Caco-2 (cell line): ENCODE results near the gene PDS5B. TPM values are rescaled to one million over a fixed set of nuclear protein-coding genes. Genes with fewer than 3 reads are reported as not detected.

Experiments used
- BruUV-seq: library from RNA; stranded (reverse); fragments of 400-500 nt; replicated peaks from 2 replicates; lab custom pipeline; 2021; lab: Mats Ljungman, UMichigan
- CTCF ChIA-PET: fragments of 300-600 bp; sonication (Branson Sonifier 250); formaldehyde crosslinking; loops from one replicate; lab custom pipeline; 2022; ENCODE audit warnings: antibody characterized with exemption; lab: Charles Lee
- POLR2A ChIA-PET: fragments of 300-600 bp; sonication (Branson Sonifier 250); formaldehyde crosslinking; loops from one replicate; lab custom pipeline; 2022; ENCODE audit warnings: antibody characterized with exemption; lab: Charles Lee
- DNase-seq, 2 experiments: peaks; one replicate each; pipeline versions ENCODE4 v3.0.0 to v3.0.0-alpha.2; 2020 to 2022
- H3K27me3 ChIP-seq: replicated peaks from 2 replicates; pipeline ENCODE4 v1.6.0; 2011; ENCODE audit warnings: low read length; ENCODE audit not compliant: control insufficient read depth, insufficient read depth
- H3K36me3 ChIP-seq: 2 replicates; pipeline ENCODE4 v1.5.1; 2011; ENCODE audit warnings: low read length; ENCODE audit not compliant: control insufficient read depth, insufficient read depth
- H3K4me1 ChIP-seq: fragments of 250-450 bp; sonication (Bioruptor Pico); 2 replicates; pipeline ENCODE4 v1.5.1; 2020; ENCODE audit warnings: mild to moderate bottlenecking
- H3K4me3 ChIP-seq: 2 replicates; pipeline ENCODE4 v1.5.1; 2011; ENCODE audit warnings: low read depth, mild to moderate bottlenecking, control low read depth, low read length
- H3K9me3 ChIP-seq: fragments of 250-450 bp; sonication (Bioruptor Pico); 2 replicates; pipeline ENCODE4 v1.5.1; 2020; ENCODE audit warnings: mild to moderate bottlenecking, moderate library complexity
- H3K27ac Mint-ChIP-seq: one replicate; pipeline ENCODE4 v1.8.0; 2022; ENCODE audit warnings: mixed read lengths; ENCODE audit not compliant: unreplicated experiment
- H3K27me3 Mint-ChIP-seq: one replicate; pipeline ENCODE4 v1.8.0; 2022; ENCODE audit warnings: mixed read lengths; ENCODE audit not compliant: insufficient read depth, unreplicated experiment
- H3K36me3 Mint-ChIP-seq: one replicate; pipeline ENCODE4 v1.8.0; 2022; ENCODE audit warnings: mild to moderate bottlenecking, mixed read lengths; ENCODE audit not compliant: insufficient read depth, unreplicated experiment
- H3K4me1 Mint-ChIP-seq: one replicate; pipeline ENCODE4 v1.8.0; 2022; ENCODE audit warnings: low read depth, mixed read lengths; ENCODE audit not compliant: unreplicated experiment
- H3K4me3 Mint-ChIP-seq: one replicate; pipeline ENCODE4 v1.8.0; 2022; ENCODE audit warnings: mild to moderate bottlenecking, moderate library complexity, mixed read lengths; ENCODE audit not compliant: unreplicated experiment
- H3K9me3 Mint-ChIP-seq: one replicate; pipeline ENCODE4 v1.8.0; 2022; ENCODE audit warnings: mixed read lengths; ENCODE audit not compliant: unreplicated experiment
- intact Hi-C: fragments of 100-400 bp; cut with micrococcal nuclease; formaldehyde crosslinking; loops from one replicate; pipeline ENCODE4 v1.10.0; 2022; ENCODE audit not compliant: unreplicated experiment
- total RNA-seq: library from RNA; stranded (reverse); gene quantifications from 2 replicates; pipeline ENCODE4 v1.2.3, GENCODE V29; 2022
- TF ChIP-seq, protein P1 (sequence below), 2 experiments: fragments of 200-600 bp in 1 of 2; IDR thresholded peaks; 1 replicate in 1 of 2; 2 replicates in 1 of 2; pipeline versions ENCODE4 v1.5.1 to v1.8.0; 2011 to 2022; ENCODE audit warnings: antibody characterized with exemption in 1 of 2, control low read depth in 1 of 2, inconsistent platforms in 1 of 2, low read depth in 1 of 2, low read length in 1 of 2, mild to moderate bottlenecking in 1 of 2, moderate library complexity in 1 of 2; ENCODE audit not compliant: insufficient read depth in 1 of 2, severe bottlenecking in 1 of 2, unreplicated experiment in 1 of 2

PDS5B gene
- total RNA-seq, 1 experiment from 2014 or later: 54.9 TPM

DNA sequence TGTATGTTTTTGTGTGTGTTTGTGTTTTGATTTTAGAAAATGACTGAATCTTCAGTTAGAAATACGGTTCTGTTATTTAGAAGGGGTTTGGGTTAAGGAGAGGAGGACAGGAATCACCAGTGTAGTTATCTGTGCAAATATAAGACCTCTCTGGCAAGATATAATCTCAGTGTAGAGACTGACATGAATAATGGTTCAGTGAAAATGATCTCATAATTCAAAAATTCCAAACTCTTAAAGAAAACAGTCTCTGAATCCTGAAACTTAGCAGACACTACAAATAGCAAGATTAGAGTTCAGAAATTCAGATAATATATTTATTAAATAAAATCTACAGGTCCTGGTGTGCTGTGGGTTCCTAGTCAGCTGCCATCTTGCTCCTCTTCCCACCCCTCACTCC is 73.5 kb downstream of the PDS5B start:
- H3K4me3 Mint-ChIP-seq: no peak overlapping the region
- TF ChIP-seq, protein P1, sequence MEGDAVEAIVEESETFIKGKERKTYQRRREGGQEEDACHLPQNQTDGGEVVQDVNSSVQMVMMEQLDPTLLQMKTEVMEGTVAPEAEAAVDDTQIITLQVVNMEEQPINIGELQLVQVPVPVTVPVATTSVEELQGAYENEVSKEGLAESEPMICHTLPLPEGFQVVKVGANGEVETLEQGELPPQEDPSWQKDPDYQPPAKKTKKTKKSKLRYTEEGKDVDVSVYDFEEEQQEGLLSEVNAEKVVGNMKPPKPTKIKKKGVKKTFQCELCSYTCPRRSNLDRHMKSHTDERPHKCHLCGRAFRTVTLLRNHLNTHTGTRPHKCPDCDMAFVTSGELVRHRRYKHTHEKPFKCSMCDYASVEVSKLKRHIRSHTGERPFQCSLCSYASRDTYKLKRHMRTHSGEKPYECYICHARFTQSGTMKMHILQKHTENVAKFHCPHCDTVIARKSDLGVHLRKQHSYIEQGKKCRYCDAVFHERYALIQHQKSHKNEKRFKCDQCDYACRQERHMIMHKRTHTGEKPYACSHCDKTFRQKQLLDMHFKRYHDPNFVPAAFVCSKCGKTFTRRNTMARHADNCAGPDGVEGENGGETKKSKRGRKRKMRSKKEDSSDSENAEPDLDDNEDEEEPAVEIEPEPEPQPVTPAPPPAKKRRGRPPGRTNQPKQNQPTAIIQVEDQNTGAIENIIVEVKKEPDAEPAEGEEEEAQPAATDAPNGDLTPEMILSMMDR (IDR thresholded peaks at IDR 0.05; ENCODE audit: insufficient read depth in 1 of 2, low read depth in 1 of 2, low read length in 1 of 2, severe bottlenecking in 1 of 2, unreplicated experiment in 1 of 2): no peak
- intact Hi-C loops: no loop called here
- no peaks in the 10 kb centered on the region for H3K27me3 Mint-ChIP-seq
- CTCF ChIA-PET: no interaction called here
- H3K36me3 ChIP-seq: peaks cover 2% of the 10 kb centered on the region; the same call in 1 of the 2 replicates
- H3K27ac Mint-ChIP-seq: no peak overlapping the region
- no TSS peak for BruUV-seq
- H3K9me3 Mint-ChIP-seq: peaks cover 8% of the 10 kb centered on the region
- POLR2A ChIA-PET: no interaction called here
- H3K36me3 Mint-ChIP-seq: peaks cover 2% of the 10 kb centered on the region
- H3K4me1 ChIP-seq: no peaks in the 10 kb centered on the region
- H3K4me1 Mint-ChIP-seq: peaks cover 10% of the 10 kb centered on the region
- DNase-seq: no peak
- H3K4me3 ChIP-seq: no peak overlapping the region
- no peaks in the 10 kb centered on the region for H3K27me3 ChIP-seq
- H3K9me3 ChIP-seq: peaks cover 5% of the 10 kb centered on the region; the same call in 1 of the 2 replicates

DNA sequence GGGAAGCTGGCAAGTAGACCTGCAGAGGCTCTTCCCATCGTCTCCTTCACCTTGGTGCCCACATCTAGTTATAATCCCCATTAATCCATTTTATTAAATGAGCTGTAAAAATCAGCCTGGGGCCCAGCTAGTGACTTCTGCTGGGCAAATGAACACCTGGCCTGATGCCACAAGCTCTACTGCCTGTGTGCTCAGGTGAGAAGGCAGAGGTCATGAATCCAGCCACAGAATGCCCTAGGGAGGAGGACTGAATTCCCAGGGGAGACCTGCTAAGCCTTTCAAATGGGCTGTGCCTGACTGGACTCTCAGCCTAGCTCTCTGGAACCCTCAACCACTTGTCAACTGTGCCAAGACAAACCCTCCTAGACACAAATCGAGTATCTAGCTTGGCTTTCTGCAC is 74.0 kb downstream of the PDS5B start:
- Mint-ChIP-seq H3K27me3 (no peaks in the 10 kb centered on the region), H3K27ac (no peak overlapping the region), H3K36me3 (peaks cover 7% of the 10 kb centered on the region), H3K4me1 (peaks cover 10% of the 10 kb centered on the region), H3K9me3 (peaks cover 3% of the 10 kb centered on the region), H3K4me3 (no peak overlapping the region)
- H3K9me3 ChIP-seq: peaks cover 5% of the 10 kb centered on the region; the same call in 1 of the 2 replicates
- peaks cover 2% of the 10 kb centered on the region; the same call in 1 of the 2 replicates for H3K36me3 ChIP-seq
- TF ChIP-seq, protein P1 (IDR thresholded peaks at IDR 0.05; ENCODE audit: insufficient read depth in 1 of 2, low read depth in 1 of 2, low read length in 1 of 2, severe bottlenecking in 1 of 2, unreplicated experiment in 1 of 2): no peak
- CTCF ChIA-PET: no interaction called here
- DNase-seq: no peak
- no peaks in the 10 kb centered on the region for H3K27me3 ChIP-seq
- no TSS peak for BruUV-seq
- no peaks in the 10 kb centered on the region for H3K4me1 ChIP-seq
- POLR2A ChIA-PET: no interaction called here
- H3K4me3 ChIP-seq: no peak overlapping the region
- intact Hi-C loops: no loop called here

DNA sequence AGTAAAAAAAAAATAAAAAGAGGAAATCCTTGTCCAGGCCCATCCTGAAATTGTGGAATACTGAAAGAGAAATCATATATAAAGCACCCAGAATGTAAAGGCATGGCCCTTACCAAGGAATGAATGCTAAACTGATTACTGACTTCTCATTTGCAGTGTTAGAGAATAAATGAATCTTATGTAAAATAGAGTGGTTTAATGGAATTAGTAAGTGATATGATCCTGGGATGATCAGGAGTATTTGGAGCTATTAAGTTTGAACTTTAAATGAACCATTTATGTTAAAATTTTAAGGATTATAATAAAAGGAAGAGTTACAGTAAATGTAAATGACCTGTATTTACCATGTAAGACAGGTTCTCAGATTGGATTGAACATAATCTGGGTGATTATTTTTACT is 75.4 kb downstream of the PDS5B start:
- intact Hi-C loops: no loop called here
- Histone ChIP-seq H3K4me1 (no peaks in the 10 kb centered on the region), H3K36me3 (peaks cover 2% of the 10 kb centered on the region; the same call in 1 of the 2 replicates), H3K4me3 (no peak overlapping the region), H3K27me3 (no peaks in the 10 kb centered on the region), H3K9me3 (no peaks in the 10 kb centered on the region)
- no peak for DNase-seq
- peaks cover 10% of the 10 kb centered on the region for H3K4me1 Mint-ChIP-seq
- H3K36me3 Mint-ChIP-seq: peaks cover 7% of the 10 kb centered on the region
- BruUV-seq: no TSS peak
- no peak overlapping the region for H3K4me3 Mint-ChIP-seq
- POLR2A ChIA-PET: no interaction called here
- no peaks in the 10 kb centered on the region for H3K9me3 Mint-ChIP-seq
- no peaks in the 10 kb centered on the region for H3K27me3 Mint-ChIP-seq
- H3K27ac Mint-ChIP-seq: no peak overlapping the region
- CTCF ChIA-PET: interaction anchor here (1.1 kb wide), 1 partner anchor 7 kb away, joined by 9 read pairs; no protein-coding TSS in a partner anchor
- TF ChIP-seq, protein P1 (IDR thresholded peaks at IDR 0.05; ENCODE audit: insufficient read depth in 1 of 2, low read depth in 1 of 2, low read length in 1 of 2, severe bottlenecking in 1 of 2, unreplicated experiment in 1 of 2): no peak
